Medulla oblongata (tissue), 1 donor: ENCODE results near the gene RPS6KB1.
"Not testable (repeated sequence)": the region's sequence is repeated elsewhere in the genome, so short reads cannot be mapped to it uniquely, and the experiment has no call there.

ENCODE experiments used
- DNase-seq: peaks from one replicate; pipeline ENCODE4 v3.0.0-alpha.2; 2015; ENCODE audit errors: extremely low spot score

RPS6KB1 gene

DNA sequence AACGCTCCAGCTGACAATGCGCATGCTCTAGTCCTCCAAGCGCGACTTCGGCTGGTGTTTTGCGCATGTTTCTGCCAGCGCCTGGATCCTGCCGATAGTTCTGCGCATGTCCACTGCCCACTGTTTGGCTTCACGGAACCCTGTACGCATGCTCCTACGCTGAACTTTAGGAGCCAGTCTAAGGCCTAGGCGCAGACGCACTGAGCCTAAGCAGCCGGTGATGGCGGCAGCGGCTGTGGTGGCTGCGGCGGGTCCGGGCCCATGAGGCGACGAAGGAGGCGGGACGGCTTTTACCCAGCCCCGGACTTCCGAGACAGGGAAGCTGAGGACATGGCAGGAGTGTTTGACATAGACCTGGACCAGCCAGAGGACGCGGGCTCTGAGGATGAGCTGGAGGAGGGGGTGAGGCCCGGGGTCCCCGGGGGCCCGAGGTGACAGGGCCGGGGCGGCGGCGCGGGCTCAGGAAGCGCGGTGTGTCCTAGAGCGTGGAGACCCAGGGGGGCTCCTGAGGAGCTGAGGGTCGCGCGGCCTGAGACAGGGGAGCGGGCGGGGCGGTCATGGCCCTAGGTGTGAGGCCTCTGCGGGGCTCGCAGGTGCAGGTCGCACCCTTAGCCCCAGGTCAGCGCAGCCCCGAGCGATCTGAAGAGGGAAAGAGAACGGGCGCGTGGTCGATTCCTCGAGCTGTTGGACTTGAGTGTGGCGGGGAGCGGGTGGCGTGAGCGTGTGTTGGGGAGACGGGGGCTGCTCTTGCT, at the start of gene RPS6KB1, which contains the start of gene TUBD1:
TSS of gene RPS6KB1 (plus strand) at position 198 of the 752 bp plus-strand sequence. CDS start at position 262, 64 bp downstream.
TSS of gene TUBD1 (minus strand) at position 20 of the 752 bp plus-strand sequence. CDS start 1,941 bp downstream, outside the sequence.
- peak; percentile 99 for DNase-seq

DNA sequence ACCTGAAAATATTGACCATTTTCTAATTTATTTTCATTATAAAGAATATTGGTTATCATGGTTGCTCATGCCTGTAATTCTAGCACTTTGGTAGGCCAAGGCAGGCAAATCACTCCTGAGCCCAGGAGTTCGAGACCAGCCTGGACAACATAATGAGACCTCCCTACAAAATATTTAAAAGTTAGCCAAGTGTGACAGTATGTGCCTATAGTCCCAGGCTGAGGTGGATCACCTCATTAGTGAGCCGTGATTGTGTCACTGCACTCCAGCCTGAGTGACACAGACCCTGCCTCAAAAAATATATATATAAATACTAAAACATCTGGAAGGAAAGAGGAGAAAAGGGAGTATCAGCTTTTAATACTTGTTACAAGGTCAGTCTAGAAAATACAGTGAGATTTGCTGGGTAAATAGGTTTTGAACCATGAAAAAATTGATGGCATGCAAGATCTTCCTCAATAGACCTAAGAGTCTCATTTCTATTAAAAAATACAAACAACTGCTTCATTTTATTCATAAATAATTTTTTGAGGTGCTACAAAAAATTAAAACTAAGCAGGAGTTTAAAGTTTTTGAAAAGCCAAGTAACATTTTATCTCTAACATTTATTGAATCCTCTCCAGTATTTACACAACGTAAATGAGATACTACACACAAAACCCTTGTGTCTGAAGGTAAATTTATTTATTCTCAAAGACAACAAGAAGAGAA, 47.9 kb upstream of the RPS6KB1 start:
- DNase-seq, result no peak

DNA sequence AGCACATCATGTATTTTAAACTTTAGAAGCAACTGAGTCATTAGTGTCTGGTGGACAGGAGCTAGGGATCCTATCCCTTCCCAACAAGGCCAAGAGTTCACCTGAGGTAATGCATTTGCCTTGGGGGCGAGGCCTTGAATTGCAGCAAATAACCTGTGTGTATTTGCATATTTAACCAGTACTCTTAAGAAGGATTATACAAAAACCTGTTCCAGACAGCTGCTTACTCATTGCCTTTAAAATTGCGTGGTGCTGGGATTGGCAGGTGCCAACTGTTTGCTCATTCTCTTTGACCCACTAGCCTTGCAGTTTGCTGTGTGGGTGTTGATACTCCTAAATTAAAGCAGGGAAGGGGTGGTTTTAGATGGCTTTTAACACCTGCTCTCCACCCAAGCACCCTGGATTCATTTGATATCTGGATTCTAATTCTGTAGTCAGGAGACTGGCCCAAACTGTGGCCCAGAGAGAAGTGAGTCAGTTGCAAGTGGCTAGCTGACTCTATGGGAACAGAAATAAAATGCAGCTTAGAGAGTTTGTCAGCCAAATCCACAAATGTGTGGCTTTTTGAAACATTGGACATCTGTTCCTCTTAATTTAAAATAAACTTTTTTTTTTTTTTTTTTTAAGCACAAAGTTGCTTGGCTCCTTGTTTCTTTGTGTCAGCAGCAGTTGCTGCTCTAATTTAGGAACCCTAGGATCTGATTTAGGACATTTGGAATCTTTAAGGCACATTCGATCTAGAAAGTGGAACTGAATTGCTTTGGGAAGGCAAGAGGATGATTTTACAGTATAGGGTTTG, 47.1 kb upstream of the RPS6KB1 start:
- DNase-seq, result peak; percentile 63

DNA sequence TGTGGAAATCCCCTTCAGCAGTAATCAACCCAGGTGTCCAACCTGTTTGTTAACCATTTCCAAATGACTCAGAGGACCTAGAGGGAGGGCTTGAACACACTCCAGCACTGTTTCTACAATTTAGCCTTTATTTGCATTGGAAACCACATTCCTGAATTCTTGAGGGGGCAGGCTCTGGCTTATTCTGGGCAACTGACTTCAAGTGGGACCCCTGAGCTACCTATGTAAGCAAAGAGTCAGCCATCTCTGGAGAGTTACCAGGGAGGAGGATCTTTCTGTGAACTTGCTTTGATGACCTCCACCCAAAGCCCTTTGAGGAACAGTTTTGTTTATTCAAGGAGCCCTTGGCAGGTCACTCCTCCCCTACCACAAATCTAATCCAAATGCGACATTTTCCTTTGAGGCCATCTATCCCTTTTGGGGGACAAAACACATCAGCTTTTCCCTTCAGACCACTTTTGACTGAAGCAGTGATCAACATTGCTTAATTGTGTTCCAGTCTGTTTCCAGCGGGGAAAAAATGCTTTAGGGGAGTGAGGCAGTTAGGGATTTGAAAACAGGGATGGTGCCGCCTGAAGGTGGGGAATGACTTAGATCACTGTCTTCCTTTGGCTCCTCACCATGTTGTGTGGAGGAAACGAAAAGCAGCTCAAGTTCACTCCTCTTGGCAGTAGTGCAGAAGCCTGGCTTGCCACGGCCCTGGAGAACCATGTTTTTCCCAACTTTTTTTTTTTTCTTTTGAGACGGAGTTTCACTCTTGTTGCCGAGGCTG, 46.3 kb upstream of the RPS6KB1 start:
- DNase-seq, result peak; percentile 49

GRCh38 chr17:59848385-59848668, 44.6 kb upstream of the RPS6KB1 start:
- DNase-seq, result no peak

- DNase-seq, result no peak
Observed at GRCh38 chr17:59848778-59849177, 44.1 kb upstream of the RPS6KB1 start.

DNA sequence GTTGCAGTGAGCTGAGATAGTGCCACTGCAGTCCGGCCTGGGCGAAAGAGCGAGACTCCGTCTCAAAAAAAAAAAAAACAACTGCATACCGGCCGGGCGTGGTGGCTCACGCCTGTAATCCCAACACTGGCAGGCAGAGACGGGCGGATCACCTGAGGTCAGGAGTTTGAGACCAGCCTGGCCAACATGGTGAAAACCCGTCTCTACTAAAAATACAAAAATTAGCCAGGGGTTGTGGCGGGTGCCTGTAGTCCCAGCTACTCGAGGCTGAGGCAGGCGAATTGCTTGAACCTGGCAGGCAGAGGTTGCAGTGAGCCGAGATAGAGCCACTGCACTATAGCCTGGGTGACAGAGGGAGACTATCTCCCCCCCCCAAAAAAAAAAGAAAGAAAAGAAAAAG, 42.6 kb upstream of the RPS6KB1 start:
- not testable (repeated sequence) for DNase-seq

GRCh38 chr17:59851439-59852375, 41.2 kb upstream of the RPS6KB1 start:
- no peak for DNase-seq

DNA sequence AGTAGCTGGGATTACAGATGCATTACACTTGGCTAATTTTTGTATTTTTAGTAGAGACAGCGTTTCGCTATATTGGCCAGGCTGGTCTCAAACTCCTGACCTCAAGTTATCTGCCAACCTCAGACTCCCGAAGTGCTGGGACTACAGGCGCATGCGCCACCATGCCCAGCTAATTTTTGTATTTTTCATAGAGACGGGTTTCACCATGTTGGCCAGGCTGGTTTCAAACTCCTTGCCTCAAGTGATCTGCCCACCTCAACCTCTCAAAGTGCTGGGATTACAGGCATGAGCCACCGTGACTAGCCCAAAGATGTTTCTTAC, 40.1 kb upstream of the RPS6KB1 start:
- DNase-seq, result not testable (repeated sequence)

- no peak for DNase-seq
Observed at GRCh38 chr17:59853168-59853918, 39.6 kb upstream of the RPS6KB1 start.

DNA sequence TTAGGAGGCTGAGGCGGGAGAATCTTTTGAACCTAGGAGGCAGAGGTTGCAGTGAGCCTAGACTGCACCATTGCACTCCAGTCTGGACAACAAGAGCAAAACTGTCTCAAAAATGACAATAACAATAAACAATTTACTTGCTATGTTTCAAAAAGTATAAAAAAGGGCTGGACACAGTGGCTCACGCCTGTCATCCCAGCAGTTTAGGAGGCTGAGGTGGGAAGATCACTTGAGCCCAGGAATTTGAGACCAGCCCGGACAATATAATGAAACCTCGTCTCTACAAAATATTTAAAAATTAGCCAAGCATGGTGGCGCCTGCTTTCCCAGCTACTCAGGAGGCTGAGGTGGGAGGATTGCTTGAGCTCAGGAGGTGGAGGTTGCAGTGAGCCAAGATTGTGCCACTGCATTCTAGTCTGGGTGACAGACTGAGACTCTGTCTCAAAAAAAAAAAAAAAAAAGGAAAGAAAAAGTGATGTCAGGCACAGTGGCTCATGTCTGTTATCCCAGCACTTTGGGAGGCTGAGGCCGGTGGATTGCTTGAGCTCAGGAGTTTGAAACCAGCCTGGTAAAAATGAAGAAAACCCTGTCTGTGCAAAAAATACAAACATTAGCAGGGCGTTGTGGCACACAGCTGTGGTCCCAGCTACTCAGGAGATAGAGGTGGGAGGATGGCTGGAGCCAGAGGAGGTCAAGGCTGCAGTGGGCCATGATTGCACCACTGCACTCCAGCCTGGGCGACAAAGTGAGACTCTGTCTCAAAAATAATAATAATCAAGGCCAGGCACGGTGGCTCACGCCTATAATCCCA, 38.8 kb upstream of the RPS6KB1 start:
- DNase-seq, result not testable (repeated sequence)

DNA sequence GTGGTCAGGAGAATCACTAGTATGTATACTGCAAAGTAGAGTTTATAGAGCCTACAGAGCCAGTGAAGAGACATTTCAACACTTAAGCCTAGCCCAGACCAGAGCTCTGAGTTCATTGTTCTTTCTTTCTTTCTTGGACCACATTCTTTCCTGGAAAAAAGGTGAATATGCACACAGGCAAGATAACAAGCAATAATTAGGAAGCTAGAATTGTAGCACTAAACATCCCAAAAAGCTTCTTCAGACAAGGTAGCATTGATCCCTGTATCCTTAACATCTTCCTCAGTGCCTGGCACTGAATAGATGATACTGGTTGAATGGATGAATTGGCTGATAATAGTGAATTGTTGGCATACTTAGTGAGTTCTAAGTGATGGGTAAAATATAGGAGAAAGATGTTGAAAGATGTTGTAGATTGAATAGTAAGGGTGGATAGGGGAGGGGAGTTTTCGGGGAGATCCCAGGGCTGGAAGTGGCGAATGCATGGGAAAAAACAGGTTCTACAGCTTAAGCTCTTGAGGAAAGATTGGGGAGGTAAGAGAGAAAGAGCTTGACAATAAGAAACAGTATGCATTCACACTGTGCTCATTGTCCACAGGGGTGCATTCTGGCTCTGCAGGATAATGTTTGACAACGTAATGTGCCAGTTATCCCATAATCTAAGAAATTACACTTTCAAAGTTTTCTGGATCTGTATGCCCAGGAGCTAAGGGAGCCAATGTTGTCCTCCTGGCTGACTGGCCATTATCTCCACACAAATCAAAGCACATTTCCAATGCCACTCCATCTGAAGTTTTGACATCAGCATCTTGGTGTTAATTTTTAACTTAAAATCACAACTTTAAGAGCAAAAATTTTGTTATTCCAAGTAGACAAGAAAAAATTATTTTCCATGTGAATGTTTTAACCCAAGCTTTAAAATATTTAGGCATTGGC, 35.8 kb upstream of the RPS6KB1 start:
- DNase-seq, result no peak

DNA sequence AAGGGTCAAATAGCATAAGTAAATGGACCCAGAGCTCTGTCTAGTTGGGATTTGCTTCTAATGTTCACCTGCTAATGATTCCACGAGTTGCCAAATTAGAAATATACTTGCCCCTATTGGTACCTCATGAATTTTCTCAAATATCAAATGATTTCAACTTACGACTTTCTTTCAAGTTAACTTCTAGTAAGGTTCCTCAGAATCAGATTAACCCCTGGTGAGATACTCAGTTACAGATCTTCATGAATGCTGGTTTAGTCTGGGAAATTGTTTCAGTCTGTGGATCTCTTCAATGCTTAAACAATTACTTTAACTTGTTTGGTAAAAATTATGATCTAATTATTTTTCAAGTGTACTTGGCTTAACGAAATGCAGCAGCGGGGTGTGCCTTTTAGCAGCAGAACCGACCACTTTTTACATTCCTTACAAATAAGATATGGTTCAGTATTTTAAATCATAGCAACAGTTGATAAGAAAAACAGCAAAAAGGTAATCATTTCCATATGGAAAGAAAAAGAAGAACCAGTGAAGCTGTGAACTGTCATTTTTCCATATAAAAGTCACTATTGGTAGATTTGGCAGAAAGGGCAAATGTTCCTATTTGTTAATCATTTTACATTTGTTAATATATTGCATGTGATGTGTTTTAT, 34.6 kb upstream of the RPS6KB1 start:
- no peak for DNase-seq

DNA sequence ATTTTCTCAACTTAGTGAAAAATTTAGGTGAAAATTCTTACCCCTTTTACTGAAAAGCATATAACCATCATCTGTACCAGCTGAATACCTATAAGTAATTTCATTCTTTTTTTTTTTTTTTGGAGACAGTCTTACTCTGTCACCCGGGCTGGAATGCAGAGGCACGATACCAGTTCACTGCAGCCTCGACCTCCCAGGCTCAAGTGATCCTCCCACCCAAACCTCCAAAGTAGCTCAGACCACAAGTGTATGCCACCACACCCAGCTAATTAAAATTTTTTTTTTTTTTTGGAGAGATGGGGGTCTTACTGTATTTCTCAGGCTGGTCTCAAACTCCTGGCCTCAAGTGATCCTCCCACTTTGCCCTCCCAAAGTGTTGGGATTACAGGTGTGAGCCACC, 34.0 kb upstream of the RPS6KB1 start:
- no peak for DNase-seq

DNA sequence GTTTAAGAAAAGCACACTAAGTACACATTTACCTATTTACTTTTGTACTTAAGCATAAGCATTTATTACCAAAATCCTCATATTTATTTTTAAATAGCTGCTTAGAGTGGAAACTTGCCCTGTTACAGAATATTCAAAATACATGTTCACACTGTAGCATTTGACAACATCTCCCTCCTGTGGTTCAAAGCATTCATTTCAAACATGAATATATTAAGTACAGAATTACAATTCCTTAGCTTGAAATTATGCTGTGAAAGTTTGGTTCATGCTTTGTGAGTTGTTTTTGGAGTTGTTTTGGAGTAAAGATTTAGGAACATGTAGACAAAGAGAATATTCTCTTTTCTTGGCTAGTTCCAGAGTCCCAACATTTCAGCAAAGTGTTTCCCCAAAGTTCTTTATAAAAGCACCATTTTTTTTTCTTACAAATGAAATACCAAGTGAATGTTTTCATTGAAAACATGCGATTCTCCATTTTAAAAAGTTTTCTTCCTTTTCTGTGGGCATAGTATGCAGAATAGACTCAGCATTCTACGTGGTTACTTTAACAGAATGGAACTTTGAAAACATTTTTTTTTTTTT, 33.4 kb upstream of the RPS6KB1 start:
- peak; percentile 61 for DNase-seq

GRCh38 chr17:59863616-59864015, 29.3 kb upstream of the RPS6KB1 start:
- no peak for DNase-seq

- DNase-seq, result no peak
Observed at GRCh38 chr17:59869941-59870218, 23.0 kb upstream of the RPS6KB1 start.
